A549 (cell line): ENCODE results near the gene ENTREP1. TPM values are rescaled to one million over a fixed set of nuclear protein-coding genes. Genes with fewer than 3 reads are reported as not detected.

Experiments
- ATAC-seq, 2 experiments: fragments of 200-7000 bp in 1 of 2; fragments of >200 bp in 1 of 2; cut with Nextera tagmentation in 1 of 2; cut with Tn5 transposase in 1 of 2; 3 replicates each; pipeline versions ENCODE4 v1.8.0 to v1.9.1; 2018 to 2020; ENCODE audit warnings: mild to moderate bottlenecking in 1 of 2, moderate library complexity in 1 of 2
- CTCF ChIA-PET: fragments of 300-600 bp; sonication (Branson Sonifier 250); formaldehyde crosslinking; extraction: SDS; loops from one replicate; lab custom pipeline; 2021; ENCODE audit warnings: antibody characterized with exemption, inconsistent platforms; lab: Yijun Ruan, JAX
- POLR2A ChIA-PET: fragments of 350-600 bp; formaldehyde crosslinking; extraction: SDS; loops from one replicate; lab custom pipeline; 2021; ENCODE audit warnings: antibody characterized with exemption, inconsistent platforms; lab: Yijun Ruan, JAX
- DNase-seq, 2 experiments: peaks; one replicate each; pipeline versions ENCODE4 v3.0.0 to v3.0.0-alpha.2; 2011 to 2016; ENCODE audit warnings: low read depth in 1 of 2, low spot score in 1 of 2
- FAIRE-seq: peaks from 2 replicates; lab custom pipeline; 2011; peaks lifted over from hg19 to GRCh38; lab: Jason Lieb, UNC
- H3K27ac ChIP-seq, 2 experiments: fragments of >200 bp; sonication (Bioruptor Twin); formaldehyde crosslinking; 3 replicates each; pipeline ENCODE4 v1.5.1; 2016 to 2017
- H3K4me1 ChIP-seq: fragments of >200 bp; sonication (Bioruptor Twin); formaldehyde crosslinking; 3 replicates; pipeline ENCODE4 v1.6.1; 2016
- H3K4me2 ChIP-seq: fragments of >200 bp; sonication (Bioruptor Twin); formaldehyde crosslinking; 3 replicates; pipeline ENCODE4 v1.6.1; 2016
- H3K4me3 ChIP-seq: fragments of >200 bp; sonication (Bioruptor Twin); formaldehyde crosslinking; 3 replicates; pipeline ENCODE4 v1.5.1; 2016
- H3K9me3 ChIP-seq: fragments of >200 bp; sonication (Bioruptor Twin); formaldehyde crosslinking; 3 replicates; pipeline ENCODE4 v1.6.1; 2016
- CBX2 ChIP-seq: fragments of 200-600 bp; sonication (generic); IDR thresholded peaks from 2 replicates; pipeline ENCODE4 v1.6.1; 2016; ENCODE audit warnings: low read depth, mild to moderate bottlenecking, borderline replicate concordance
- CEBPB ChIP-seq, 2 experiments: fragments of >200 bp in 1 of 2; sonication (Bioruptor Twin) in 1 of 2; formaldehyde crosslinking in 1 of 2; IDR thresholded peaks; 2 replicates each; pipeline ENCODE4 v1.6.1; 2012 to 2016
- CHD2 ChIP-seq: fragments of 150-350 bp; IDR thresholded peaks from 2 replicates; pipeline ENCODE4 v1.6.1; 2014; ENCODE audit warnings: low read length; ENCODE audit not compliant: partially characterized antibody
- EHMT2 ChIP-seq: fragments of 200-600 bp; sonication (generic); IDR thresholded peaks from 2 replicates; pipeline ENCODE4 v1.6.1; 2016; ENCODE audit warnings: antibody characterized with exemption, low read depth, mild to moderate bottlenecking, moderate library complexity
- ESRRA ChIP-seq: fragments of 150-350 bp; IDR thresholded peaks from 2 replicates; pipeline ENCODE4 v1.6.1; 2014; ENCODE audit warnings: mild to moderate bottlenecking, low read length, borderline replicate concordance
- FOSB ChIP-seq: fragments of 250-450 bp; sonication (Bioruptor Pico); IDR thresholded peaks from 2 replicates; pipeline ENCODE4 v1.5.0; 2020; ENCODE audit warnings: mild to moderate bottlenecking, moderate library complexity
- HDAC2 ChIP-seq: fragments of 200-600 bp; sonication (generic); IDR thresholded peaks from 2 replicates; pipeline ENCODE4 v1.6.1; 2016
- JUN ChIP-seq, 2 experiments: fragments of >200 bp; sonication (Bioruptor Twin); formaldehyde crosslinking; IDR thresholded peaks; 2 replicates in 1 of 2; 3 replicates in 1 of 2; pipeline ENCODE4 v1.6.1; 2016 to 2017
- KDM5A ChIP-seq: fragments of 200-600 bp; sonication (generic); IDR thresholded peaks from 2 replicates; pipeline ENCODE4 v1.6.1; 2016; ENCODE audit warnings: antibody characterized with exemption, mild to moderate bottlenecking
- MAFK ChIP-seq: fragments of 450-650 bp; IDR thresholded peaks from 2 replicates; pipeline ENCODE4 v1.6.1; 2014; ENCODE audit not compliant: partially characterized antibody
- MYC ChIP-seq: IDR thresholded peaks from 2 replicates; pipeline ENCODE4 v1.6.1; 2012; ENCODE audit warnings: mild to moderate bottlenecking, inconsistent platforms, low read length, improper control_type of control experiment, borderline replicate concordance
- POLR2A ChIP-seq: IDR thresholded peaks from 2 replicates; pipeline ENCODE4 v1.6.1; 2012; ENCODE audit warnings: mild to moderate bottlenecking, low read length
- POLR2AphosphoS2 ChIP-seq: conservative IDR thresholded peaks from 2 replicates; pipeline ENCODE4 v1.6.1; 2012; ENCODE audit warnings: low read length, improper control_type of control experiment, inconsistent platforms
- RARB ChIP-seq: fragments of 250-450 bp; sonication (Bioruptor Pico); IDR thresholded peaks from 2 replicates; pipeline ENCODE4 v1.8.0; 2021; ENCODE audit warnings: mild to moderate bottlenecking, moderate library complexity
- RFX5 ChIP-seq: fragments of 450-650 bp; IDR thresholded peaks from 2 replicates; pipeline ENCODE4 v1.7.1; 2014; ENCODE audit warnings: antibody characterized with exemption, mild to moderate bottlenecking, moderate library complexity
- SMC3 ChIP-seq: fragments of >200 bp; sonication (Bioruptor Twin); formaldehyde crosslinking; IDR thresholded peaks from 3 replicates; pipeline ENCODE4 v1.6.1; 2018; ENCODE audit warnings: inconsistent platforms
- SREBF2 ChIP-seq: fragments of 450-650 bp; IDR thresholded peaks from 2 replicates; pipeline ENCODE4 v1.6.1; 2014; ENCODE audit warnings: mild to moderate bottlenecking, moderate library complexity
- ZFP36 ChIP-seq: fragments of 450-650 bp; IDR thresholded peaks from 2 replicates; pipeline ENCODE4 v1.6.1; 2014; ENCODE audit warnings: borderline replicate concordance; ENCODE audit not compliant: partially characterized antibody
- ZSCAN20 ChIP-seq: fragments of 250-450 bp; sonication (Bioruptor Pico); IDR thresholded peaks from 2 replicates; pipeline ENCODE4 v1.8.0; 2022; ENCODE audit warnings: mild to moderate bottlenecking, moderate library complexity
- WGBS: methylation state at CpG from one replicate; pipeline ENCODE4 v1.1.6; 2017; ENCODE audit errors: missing lambda C conversion rate; 5-methylcytosine and 5-hydroxymethylcytosine counted together
- polyA plus RNA-seq, 4 experiments: library from polyadenylated mRNA; depleted of rRNA in 3 of 4; stranded (reverse); fragments of >200 nt; fragmentation: RNase III in 1 of 4; extraction: RNeasy Plus Mini Kit Qiagen cat#74134 plus additional on column Dnase treatment in 1 of 4; gene quantifications; 2 replicates in 3 of 4; 3 replicates in 1 of 4; pipeline ENCODE4 v1.2.3, GENCODE V29; 2011 to 2017
- TF ChIP-seq, protein P1 (sequence below): IDR thresholded peaks from 2 replicates; pipeline ENCODE4 v1.6.1; 2012; ENCODE audit warnings: low read depth, borderline replicate concordance
- TF ChIP-seq, protein P2 (sequence below): fragments of >200 bp; sonication (Bioruptor Twin); formaldehyde crosslinking; IDR thresholded peaks from 3 replicates; pipeline ENCODE4 v1.5.1; 2016
- TF ChIP-seq, protein P3 (sequence below): fragments of 200-600 bp; sonication (generic); IDR thresholded peaks from 2 replicates; pipeline ENCODE4 v1.6.1; 2016; ENCODE audit warnings: antibody characterized with exemption, mild to moderate bottlenecking, moderate library complexity
- TF ChIP-seq, protein P4 (sequence below): fragments of >200 bp; sonication (Bioruptor Twin); formaldehyde crosslinking; IDR thresholded peaks from 3 replicates; pipeline ENCODE4 v1.6.1; 2016
- TF ChIP-seq, protein P5 (sequence below): fragments of >200 bp; sonication (Bioruptor Twin); formaldehyde crosslinking; IDR thresholded peaks from 2 replicates; pipeline ENCODE4 v1.6.1; 2016

Gene ENTREP1
- polyA plus RNA-seq, 2 of the 4 experiments (the other 2 are of a cell fraction) = 0.03 to 0.09 TPM

DNA sequence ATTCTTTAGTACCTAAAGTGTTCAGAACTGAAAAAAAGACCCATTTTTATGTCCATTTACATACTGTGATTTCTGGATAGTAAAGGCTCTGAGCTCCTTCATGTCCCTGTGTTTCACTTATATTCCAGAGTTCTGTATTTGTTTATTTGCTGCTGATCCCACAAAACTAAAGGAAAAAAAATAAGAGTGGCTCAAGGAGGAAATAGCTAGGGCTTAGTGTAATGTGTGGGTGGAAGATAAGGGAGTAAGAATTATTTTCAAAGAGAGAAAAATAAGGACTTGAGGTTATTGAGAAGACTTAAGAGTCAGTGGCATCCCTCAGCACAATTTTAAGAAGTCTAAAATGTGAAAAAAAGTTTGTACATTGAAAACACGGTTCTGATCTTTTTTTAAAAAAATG lies 46.0 kb downstream of the ENTREP1 start:
- 2% methylated on average over 1 of the region's 1 CpG for WGBS
- Histone ChIP-seq H3K4me1 (no peaks in the 10 kb centered on the region), H3K4me2 (no peak overlapping the region), H3K9me3 (no peaks in the 10 kb centered on the region), H3K4me3 (no peak overlapping the region), H3K27ac (no peak overlapping the region)
- no peak for DNase-seq
- ChIA-PET POLR2A (no interaction called here), CTCF (interaction anchor here (2.3 kb wide), 1 partner anchor 51 kb away, joined by 6 read pairs; no protein-coding TSS in a partner anchor)
- no peak for ATAC-seq
- no peak for FAIRE-seq
- TF ChIP-seq, protein P1, sequence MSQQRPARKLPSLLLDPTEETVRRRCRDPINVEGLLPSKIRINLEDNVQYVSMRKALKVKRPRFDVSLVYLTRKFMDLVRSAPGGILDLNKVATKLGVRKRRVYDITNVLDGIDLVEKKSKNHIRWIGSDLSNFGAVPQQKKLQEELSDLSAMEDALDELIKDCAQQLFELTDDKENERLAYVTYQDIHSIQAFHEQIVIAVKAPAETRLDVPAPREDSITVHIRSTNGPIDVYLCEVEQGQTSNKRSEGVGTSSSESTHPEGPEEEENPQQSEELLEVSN = no peak
- TF ChIP-seq RFX5 (no peak), CHD2 (no peak), SREBF2 (no peak), KDM5A (no peak), CBX2 (no peak), ZSCAN20 (CRISPR knock-in tag) (no peak), ZFP36 (no peak), POLR2A (no peak), MYC (no peak), EHMT2 (no peak)
- TF ChIP-seq, all 56 proteins: peak for 0

DNA sequence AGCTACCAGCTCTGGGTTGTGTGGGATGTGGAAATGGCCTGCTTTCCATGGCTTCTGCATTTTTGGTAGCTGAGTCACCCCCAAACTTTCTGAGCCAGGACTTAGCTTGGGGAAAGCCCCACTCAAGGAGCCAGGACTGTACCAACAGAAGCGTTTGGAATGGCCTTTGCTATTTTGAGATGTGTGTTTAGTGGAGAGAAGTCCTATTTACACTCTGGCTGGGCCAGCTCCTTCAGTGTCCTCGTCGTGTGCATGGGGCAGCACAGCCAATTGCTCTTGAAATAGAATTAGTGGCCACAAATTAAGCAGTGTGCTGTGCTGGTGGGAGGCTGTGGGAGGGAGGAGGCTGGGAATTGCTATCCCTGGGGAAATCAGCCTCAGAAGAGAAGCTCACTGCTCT lies 51.6 kb downstream of the ENTREP1 start:
- ATAC-seq = peak in 1 of 2 experiments; percentile 45; a peak in 3 of 6 replicates
- TF ChIP-seq JUN (IDR thresholded peaks at IDR 0.05) (no peak), CHD2 (no peak), ESRRA (no peak), MAFK (no peak), SMC3 (no peak), CEBPB (IDR thresholded peaks at IDR 0.05) (no peak)
- TF ChIP-seq, protein P2, sequence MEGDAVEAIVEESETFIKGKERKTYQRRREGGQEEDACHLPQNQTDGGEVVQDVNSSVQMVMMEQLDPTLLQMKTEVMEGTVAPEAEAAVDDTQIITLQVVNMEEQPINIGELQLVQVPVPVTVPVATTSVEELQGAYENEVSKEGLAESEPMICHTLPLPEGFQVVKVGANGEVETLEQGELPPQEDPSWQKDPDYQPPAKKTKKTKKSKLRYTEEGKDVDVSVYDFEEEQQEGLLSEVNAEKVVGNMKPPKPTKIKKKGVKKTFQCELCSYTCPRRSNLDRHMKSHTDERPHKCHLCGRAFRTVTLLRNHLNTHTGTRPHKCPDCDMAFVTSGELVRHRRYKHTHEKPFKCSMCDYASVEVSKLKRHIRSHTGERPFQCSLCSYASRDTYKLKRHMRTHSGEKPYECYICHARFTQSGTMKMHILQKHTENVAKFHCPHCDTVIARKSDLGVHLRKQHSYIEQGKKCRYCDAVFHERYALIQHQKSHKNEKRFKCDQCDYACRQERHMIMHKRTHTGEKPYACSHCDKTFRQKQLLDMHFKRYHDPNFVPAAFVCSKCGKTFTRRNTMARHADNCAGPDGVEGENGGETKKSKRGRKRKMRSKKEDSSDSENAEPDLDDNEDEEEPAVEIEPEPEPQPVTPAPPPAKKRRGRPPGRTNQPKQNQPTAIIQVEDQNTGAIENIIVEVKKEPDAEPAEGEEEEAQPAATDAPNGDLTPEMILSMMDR = no peak
- TF ChIP-seq, all 56 proteins: peak for 0
- Histone ChIP-seq H3K27ac (no peak overlapping the region), H3K4me1 (no peaks in the 10 kb centered on the region), H3K4me2 (no peak overlapping the region), H3K9me3 (no peaks in the 10 kb centered on the region), H3K4me3 (no peak overlapping the region)
- peak in 1 of 2 experiments; percentile 4 for DNase-seq
- 9% methylated on average over 3 of the region's 3 CpGs for WGBS
- FAIRE-seq = no peak
- POLR2A ChIA-PET = no interaction called here
- CTCF ChIA-PET = interaction anchor here (1.0 kb wide), 1 partner anchor 41 kb away, joined by 3 read pairs; no protein-coding TSS in a partner anchor

DNA sequence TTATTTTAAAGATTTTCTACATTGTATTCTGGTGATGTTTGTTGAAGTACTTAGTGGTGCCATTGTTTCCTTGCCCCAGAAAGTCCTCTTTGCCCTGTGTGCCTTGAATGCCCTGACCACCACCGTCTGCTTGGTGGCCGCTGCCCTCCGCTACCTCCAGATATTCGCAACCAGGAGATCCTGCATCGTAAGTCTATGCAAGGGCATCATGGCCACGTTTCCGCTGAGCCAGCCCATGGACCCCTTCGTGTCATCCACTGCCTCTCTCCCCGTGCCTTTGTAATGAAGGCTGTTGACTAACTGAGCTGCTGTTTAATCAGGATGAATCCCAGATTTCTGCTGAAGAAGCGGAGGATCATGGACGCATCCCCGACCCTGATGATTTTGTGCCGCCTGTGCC lies 52.3 kb downstream of the ENTREP1 start:
- DNase-seq (no peak), ATAC-seq (no peak), FAIRE-seq (no peak)
- whole genome bisulfite sequencing = 74% methylated on average over 13 of the region's 13 CpGs
- Histone ChIP-seq H3K4me3 (no peak overlapping the region), H3K27ac (no peak overlapping the region), H3K4me2 (no peak overlapping the region), H3K9me3 (no peaks in the 10 kb centered on the region), H3K4me1 (no peaks in the 10 kb centered on the region)
- POLR2A ChIA-PET = no interaction called here
- CTCF ChIA-PET = interaction anchor here (1.0 kb wide), 1 partner anchor 41 kb away, joined by 3 read pairs; no protein-coding TSS in a partner anchor
- TF ChIP-seq, protein P3, sequence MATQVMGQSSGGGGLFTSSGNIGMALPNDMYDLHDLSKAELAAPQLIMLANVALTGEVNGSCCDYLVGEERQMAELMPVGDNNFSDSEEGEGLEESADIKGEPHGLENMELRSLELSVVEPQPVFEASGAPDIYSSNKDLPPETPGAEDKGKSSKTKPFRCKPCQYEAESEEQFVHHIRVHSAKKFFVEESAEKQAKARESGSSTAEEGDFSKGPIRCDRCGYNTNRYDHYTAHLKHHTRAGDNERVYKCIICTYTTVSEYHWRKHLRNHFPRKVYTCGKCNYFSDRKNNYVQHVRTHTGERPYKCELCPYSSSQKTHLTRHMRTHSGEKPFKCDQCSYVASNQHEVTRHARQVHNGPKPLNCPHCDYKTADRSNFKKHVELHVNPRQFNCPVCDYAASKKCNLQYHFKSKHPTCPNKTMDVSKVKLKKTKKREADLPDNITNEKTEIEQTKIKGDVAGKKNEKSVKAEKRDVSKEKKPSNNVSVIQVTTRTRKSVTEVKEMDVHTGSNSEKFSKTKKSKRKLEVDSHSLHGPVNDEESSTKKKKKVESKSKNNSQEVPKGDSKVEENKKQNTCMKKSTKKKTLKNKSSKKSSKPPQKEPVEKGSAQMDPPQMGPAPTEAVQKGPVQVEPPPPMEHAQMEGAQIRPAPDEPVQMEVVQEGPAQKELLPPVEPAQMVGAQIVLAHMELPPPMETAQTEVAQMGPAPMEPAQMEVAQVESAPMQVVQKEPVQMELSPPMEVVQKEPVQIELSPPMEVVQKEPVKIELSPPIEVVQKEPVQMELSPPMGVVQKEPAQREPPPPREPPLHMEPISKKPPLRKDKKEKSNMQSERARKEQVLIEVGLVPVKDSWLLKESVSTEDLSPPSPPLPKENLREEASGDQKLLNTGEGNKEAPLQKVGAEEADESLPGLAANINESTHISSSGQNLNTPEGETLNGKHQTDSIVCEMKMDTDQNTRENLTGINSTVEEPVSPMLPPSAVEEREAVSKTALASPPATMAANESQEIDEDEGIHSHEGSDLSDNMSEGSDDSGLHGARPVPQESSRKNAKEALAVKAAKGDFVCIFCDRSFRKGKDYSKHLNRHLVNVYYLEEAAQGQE = no peak
- TF ChIP-seq ZFP36 (no peak), HDAC2 (no peak), POLR2AphosphoS2 (no peak), FOSB (no peak), RARB (no peak), KDM5A (no peak)
- TF ChIP-seq, protein P2 = no peak
- TF ChIP-seq, protein P4, sequence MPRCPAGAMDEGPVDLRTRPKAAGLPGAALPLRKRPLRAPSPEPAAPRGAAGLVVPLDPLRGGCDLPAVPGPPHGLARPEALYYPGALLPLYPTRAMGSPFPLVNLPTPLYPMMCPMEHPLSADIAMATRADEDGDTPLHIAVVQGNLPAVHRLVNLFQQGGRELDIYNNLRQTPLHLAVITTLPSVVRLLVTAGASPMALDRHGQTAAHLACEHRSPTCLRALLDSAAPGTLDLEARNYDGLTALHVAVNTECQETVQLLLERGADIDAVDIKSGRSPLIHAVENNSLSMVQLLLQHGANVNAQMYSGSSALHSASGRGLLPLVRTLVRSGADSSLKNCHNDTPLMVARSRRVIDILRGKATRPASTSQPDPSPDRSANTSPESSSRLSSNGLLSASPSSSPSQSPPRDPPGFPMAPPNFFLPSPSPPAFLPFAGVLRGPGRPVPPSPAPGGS = no peak
- TF ChIP-seq, protein P5, sequence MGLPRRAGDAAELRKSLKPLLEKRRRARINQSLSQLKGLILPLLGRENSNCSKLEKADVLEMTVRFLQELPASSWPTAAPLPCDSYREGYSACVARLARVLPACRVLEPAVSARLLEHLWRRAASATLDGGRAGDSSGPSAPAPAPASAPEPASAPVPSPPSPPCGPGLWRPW = no peak
